ENCODE data around the gene TSHZ1. TPM values are rescaled to one million over a fixed set of nuclear protein-coding genes. Genes with fewer than 3 reads are reported as not detected.

Gene TSHZ1
- polyA plus RNA-seq, 1 donor from 2014 or later, result 1.1 TPM

DNA sequence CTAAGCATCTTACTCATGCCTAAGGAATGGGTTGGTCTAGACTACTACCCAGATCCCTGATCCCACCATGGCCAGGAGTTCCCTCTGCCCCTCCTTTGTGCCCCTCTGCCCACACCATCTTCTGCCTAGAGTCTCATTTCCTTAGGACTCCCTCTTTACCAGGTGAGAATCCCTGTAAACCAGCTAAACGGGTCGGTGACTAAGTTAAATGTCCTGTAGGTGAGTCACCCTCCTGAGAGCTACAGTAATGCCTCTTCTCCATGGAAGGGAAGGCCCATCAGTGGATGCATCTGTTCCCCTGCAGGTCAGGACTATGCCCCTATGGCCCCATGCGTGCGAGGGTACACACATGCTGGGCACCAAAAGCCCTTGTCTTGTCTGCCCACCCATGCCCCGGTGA, 27.1 kb upstream of the TSHZ1 start:
- TF ChIP-seq EP300 (conservative IDR thresholded peaks at IDR 0.05; ENCODE audit: poor library complexity, severe bottlenecking) (no peak), MXI1 (conservative IDR thresholded peaks at IDR 0.05; ENCODE audit: poor library complexity, severe bottlenecking) (no peak), EZH2 (IDR thresholded peaks at IDR 0.05; ENCODE audit: borderline replicate concordance, insufficient read depth, low read length, poor library complexity, severe bottlenecking) (no peak), SMC3 (conservative IDR thresholded peaks at IDR 0.05; ENCODE audit: poor library complexity) (no peak), RAD21 (conservative IDR thresholded peaks at IDR 0.05) (no peak), TAF1 (IDR thresholded peaks at IDR 0.05; ENCODE audit: low read depth) (no peak), POLR2AphosphoS5 (IDR thresholded peaks at IDR 0.05) (no peak)
- TF ChIP-seq, protein P1, sequence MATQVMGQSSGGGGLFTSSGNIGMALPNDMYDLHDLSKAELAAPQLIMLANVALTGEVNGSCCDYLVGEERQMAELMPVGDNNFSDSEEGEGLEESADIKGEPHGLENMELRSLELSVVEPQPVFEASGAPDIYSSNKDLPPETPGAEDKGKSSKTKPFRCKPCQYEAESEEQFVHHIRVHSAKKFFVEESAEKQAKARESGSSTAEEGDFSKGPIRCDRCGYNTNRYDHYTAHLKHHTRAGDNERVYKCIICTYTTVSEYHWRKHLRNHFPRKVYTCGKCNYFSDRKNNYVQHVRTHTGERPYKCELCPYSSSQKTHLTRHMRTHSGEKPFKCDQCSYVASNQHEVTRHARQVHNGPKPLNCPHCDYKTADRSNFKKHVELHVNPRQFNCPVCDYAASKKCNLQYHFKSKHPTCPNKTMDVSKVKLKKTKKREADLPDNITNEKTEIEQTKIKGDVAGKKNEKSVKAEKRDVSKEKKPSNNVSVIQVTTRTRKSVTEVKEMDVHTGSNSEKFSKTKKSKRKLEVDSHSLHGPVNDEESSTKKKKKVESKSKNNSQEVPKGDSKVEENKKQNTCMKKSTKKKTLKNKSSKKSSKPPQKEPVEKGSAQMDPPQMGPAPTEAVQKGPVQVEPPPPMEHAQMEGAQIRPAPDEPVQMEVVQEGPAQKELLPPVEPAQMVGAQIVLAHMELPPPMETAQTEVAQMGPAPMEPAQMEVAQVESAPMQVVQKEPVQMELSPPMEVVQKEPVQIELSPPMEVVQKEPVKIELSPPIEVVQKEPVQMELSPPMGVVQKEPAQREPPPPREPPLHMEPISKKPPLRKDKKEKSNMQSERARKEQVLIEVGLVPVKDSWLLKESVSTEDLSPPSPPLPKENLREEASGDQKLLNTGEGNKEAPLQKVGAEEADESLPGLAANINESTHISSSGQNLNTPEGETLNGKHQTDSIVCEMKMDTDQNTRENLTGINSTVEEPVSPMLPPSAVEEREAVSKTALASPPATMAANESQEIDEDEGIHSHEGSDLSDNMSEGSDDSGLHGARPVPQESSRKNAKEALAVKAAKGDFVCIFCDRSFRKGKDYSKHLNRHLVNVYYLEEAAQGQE (IDR thresholded peaks at IDR 0.05; ENCODE audit: borderline replicate concordance), result no peak
- TF ChIP-seq, protein P2, sequence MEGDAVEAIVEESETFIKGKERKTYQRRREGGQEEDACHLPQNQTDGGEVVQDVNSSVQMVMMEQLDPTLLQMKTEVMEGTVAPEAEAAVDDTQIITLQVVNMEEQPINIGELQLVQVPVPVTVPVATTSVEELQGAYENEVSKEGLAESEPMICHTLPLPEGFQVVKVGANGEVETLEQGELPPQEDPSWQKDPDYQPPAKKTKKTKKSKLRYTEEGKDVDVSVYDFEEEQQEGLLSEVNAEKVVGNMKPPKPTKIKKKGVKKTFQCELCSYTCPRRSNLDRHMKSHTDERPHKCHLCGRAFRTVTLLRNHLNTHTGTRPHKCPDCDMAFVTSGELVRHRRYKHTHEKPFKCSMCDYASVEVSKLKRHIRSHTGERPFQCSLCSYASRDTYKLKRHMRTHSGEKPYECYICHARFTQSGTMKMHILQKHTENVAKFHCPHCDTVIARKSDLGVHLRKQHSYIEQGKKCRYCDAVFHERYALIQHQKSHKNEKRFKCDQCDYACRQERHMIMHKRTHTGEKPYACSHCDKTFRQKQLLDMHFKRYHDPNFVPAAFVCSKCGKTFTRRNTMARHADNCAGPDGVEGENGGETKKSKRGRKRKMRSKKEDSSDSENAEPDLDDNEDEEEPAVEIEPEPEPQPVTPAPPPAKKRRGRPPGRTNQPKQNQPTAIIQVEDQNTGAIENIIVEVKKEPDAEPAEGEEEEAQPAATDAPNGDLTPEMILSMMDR (IDR thresholded peaks at IDR 0.05; ENCODE audit: poor library complexity, severe bottlenecking), result no peak
- H3K27me3 ChIP-seq (ENCODE audit: insufficient read depth, low read depth, low read length), result no peaks in the 10 kb centered on the region
- H2AFZ ChIP-seq (ENCODE audit: low read depth, low read length), result no peak overlapping the region
- H3K9me2 ChIP-seq (ENCODE audit: insufficient read depth, low read length), result no peaks in the 10 kb centered on the region
- no peak overlapping the region for H3K27ac ChIP-seq (ENCODE audit: low read length)
- H3K9ac ChIP-seq (ENCODE audit: low read length), result no peak overlapping the region
- no peaks in the 10 kb centered on the region for H3K79me2 ChIP-seq (replicated peaks; ENCODE audit: insufficient read depth, low read length)
- H3K4me3 ChIP-seq (ENCODE audit: low read length), result no peak overlapping the region
- H3K4me2 ChIP-seq (ENCODE audit: low read length), result no peak overlapping the region
- no peaks in the 10 kb centered on the region for H3K9me3 ChIP-seq (ENCODE audit: low read length)
- H4K20me1 ChIP-seq (ENCODE audit: insufficient read depth), result no peaks in the 10 kb centered on the region
- H3F3A ChIP-seq (ENCODE audit: insufficient read depth, low read length, poor library complexity, severe bottlenecking), result no peaks in the 10 kb centered on the region
- no peaks in the 10 kb centered on the region for H3K36me3 ChIP-seq (ENCODE audit: insufficient read depth, low read length)

DNA sequence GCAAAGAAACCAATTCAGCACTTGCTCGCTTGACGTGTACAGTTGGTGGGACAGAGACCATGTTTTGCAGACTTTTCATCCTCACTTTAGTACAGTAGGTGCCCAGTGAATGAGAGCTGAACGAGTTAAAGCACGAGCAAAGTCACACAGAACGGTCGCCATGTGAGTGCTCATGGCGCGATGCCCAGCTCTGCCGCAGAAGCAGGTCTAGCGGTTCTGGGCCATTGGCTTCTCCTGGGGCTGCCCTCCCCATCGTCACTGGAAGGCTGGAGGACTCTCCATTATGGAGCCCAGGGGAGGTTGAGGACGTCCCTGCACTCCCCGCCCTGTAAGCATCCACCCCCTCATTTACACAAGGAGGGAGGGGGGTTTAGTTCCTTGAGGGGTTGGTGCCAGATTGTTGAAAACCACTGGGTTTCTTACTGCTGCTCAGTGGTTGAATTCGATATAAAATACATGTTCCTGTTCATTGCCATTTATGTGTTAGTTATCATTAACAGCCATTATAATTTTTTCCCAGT, 26.6 kb upstream of the TSHZ1 start:
- no peaks in the 10 kb centered on the region for H4K20me1 ChIP-seq (ENCODE audit: insufficient read depth)
- H3K9me3 ChIP-seq (ENCODE audit: low read length), result no peaks in the 10 kb centered on the region
- H3K79me2 ChIP-seq (replicated peaks; ENCODE audit: insufficient read depth, low read length), result no peaks in the 10 kb centered on the region
- H3F3A ChIP-seq (ENCODE audit: insufficient read depth, low read length, poor library complexity, severe bottlenecking), result no peaks in the 10 kb centered on the region
- no peak overlapping the region for H2AFZ ChIP-seq (ENCODE audit: low read depth, low read length)
- H3K27ac ChIP-seq (ENCODE audit: low read length), result no peak overlapping the region
- no peak overlapping the region for H3K4me3 ChIP-seq (ENCODE audit: low read length)
- H3K36me3 ChIP-seq (ENCODE audit: insufficient read depth, low read length), result no peaks in the 10 kb centered on the region
- no peaks in the 10 kb centered on the region for H3K27me3 ChIP-seq (ENCODE audit: insufficient read depth, low read depth, low read length)
- H3K9ac ChIP-seq (ENCODE audit: low read length), result no peak overlapping the region
- TF ChIP-seq EZH2 (IDR thresholded peaks at IDR 0.05; ENCODE audit: borderline replicate concordance, insufficient read depth, low read length, poor library complexity, severe bottlenecking) (no peak), RAD21 (conservative IDR thresholded peaks at IDR 0.05) (no peak), MXI1 (conservative IDR thresholded peaks at IDR 0.05; ENCODE audit: poor library complexity, severe bottlenecking) (no peak), SMC3 (conservative IDR thresholded peaks at IDR 0.05; ENCODE audit: poor library complexity) (no peak), EP300 (conservative IDR thresholded peaks at IDR 0.05; ENCODE audit: poor library complexity, severe bottlenecking) (no peak), TAF1 (IDR thresholded peaks at IDR 0.05; ENCODE audit: low read depth) (no peak), POLR2AphosphoS5 (IDR thresholded peaks at IDR 0.05) (no peak)
- TF ChIP-seq, protein P2 (IDR thresholded peaks at IDR 0.05; ENCODE audit: poor library complexity, severe bottlenecking), result no peak
- TF ChIP-seq, protein P1 (IDR thresholded peaks at IDR 0.05; ENCODE audit: borderline replicate concordance), result no peak
- H3K9me2 ChIP-seq (ENCODE audit: insufficient read depth, low read length), result no peaks in the 10 kb centered on the region
- no peak overlapping the region for H3K4me2 ChIP-seq (ENCODE audit: low read length)

Measured in neural cell (in vitro differentiated cells).